GM12872 (cell line): ENCODE measurements around the gene GSTM5.
"Not testable (repeated sequence)": the region's sequence is repeated elsewhere in the genome, so short reads cannot be mapped to it uniquely, and the experiment has no call there.

Experiments
- TF ChIP-seq, protein P1 (sequence below): IDR thresholded peaks from 3 replicates; pipeline ENCODE4 v1.5.1; 2011; ENCODE audit warnings: low read depth, mild to moderate bottlenecking, low read length, moderate library complexity; ENCODE audit not compliant: insufficient read depth

The GSTM5 gene

DNA sequence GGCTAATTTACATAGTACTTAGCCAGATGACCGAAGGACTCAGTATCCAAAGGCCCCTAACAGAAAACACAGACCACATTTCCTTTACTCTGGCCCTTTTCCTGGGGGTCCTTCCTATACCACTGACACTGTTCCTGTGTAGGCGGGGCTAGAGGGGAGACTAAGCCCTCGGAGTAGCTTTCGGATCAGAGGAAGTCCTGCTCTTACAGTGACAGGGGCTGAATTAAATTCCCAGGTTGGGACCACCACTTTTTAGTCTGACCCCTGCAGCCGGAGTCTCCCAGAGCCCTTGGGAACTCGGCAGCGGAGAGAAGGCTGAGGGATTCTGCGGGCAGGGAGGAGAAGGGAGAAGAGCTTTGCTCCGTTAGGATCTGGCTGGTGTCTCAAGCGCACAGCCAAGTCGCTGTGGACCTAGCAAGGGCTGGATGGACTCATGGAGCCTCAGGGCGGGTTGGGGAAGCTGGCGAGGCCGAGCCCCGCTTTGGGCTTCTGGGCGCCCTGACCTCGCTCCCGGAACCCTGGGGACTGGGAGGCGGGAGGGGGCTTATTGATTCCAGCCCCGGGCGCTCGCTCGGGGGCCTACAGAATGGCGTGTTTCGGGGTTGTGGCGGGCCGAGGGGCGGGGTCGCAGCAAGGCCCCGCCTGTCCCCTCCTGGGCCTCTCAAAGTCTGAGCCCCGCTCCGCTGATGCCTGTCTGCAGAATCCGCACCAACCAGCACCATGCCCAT lies at the start of gene GSTM5:
GSTM5 (plus strand) TSS at position 659 of the 728 bp plus-strand sequence; CDS start at position 721, 62 bp downstream.
- TF ChIP-seq, protein P1, sequence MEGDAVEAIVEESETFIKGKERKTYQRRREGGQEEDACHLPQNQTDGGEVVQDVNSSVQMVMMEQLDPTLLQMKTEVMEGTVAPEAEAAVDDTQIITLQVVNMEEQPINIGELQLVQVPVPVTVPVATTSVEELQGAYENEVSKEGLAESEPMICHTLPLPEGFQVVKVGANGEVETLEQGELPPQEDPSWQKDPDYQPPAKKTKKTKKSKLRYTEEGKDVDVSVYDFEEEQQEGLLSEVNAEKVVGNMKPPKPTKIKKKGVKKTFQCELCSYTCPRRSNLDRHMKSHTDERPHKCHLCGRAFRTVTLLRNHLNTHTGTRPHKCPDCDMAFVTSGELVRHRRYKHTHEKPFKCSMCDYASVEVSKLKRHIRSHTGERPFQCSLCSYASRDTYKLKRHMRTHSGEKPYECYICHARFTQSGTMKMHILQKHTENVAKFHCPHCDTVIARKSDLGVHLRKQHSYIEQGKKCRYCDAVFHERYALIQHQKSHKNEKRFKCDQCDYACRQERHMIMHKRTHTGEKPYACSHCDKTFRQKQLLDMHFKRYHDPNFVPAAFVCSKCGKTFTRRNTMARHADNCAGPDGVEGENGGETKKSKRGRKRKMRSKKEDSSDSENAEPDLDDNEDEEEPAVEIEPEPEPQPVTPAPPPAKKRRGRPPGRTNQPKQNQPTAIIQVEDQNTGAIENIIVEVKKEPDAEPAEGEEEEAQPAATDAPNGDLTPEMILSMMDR: not testable (repeated sequence)

DNA sequence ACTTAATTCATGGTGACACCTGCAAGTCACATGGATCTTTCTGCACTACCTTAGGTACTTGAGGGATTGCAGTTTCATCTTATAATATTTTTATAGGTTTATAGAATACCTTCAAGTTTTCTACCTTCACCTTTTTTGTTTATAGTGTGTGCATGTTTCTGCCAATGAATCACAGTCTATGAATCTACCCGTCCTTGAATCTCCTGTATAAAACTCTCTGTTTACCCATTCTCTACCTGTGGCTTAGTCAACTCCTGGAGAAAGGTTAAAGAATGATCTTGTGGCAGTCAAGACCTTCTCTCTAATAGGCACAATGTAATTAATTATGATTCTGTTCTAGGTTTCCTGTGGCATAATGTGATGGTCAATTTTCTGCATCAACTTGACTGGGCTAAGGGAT lies 47.4 kb upstream of the GSTM5 start:
- TF ChIP-seq, protein P1: no peak

DNA sequence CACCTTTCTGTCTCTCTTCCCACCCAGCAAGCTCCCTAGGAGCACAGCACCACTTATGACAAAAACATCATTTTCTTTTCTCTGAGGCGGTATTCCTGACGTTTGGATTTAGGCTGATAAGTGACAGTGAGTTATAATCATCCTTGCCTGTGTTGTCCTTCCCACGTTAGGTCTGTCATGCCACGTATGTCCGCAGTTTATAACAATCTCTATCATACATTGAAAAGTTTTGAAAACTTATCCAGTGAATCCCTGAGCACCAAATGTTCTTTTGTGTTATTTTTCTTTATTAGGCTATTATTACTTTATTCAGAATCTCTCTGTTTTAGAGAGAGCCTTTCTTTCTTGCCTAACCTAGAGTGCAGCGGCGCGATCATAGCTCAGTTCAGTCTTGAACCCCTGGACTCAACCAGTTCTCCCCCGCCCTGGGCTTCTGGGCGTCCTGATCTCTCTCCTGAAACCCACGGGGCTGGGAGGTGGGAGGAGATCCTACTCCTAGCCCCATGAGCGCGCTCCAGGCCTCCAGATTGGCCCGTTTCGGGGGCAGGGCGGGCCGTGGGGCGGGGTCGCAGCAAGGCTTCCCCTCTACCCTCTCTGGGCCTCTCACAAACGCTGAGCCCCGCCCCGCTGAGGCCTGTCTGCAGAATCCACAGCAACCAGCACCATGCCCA lies 44.5 kb upstream of the GSTM5 start, which contains the start of gene GSTM2:
GSTM2 (plus strand) TSS at position 606 of the 671 bp plus-strand sequence; CDS start at position 665, 59 bp downstream.
- TF ChIP-seq, protein P1: no peak

DNA sequence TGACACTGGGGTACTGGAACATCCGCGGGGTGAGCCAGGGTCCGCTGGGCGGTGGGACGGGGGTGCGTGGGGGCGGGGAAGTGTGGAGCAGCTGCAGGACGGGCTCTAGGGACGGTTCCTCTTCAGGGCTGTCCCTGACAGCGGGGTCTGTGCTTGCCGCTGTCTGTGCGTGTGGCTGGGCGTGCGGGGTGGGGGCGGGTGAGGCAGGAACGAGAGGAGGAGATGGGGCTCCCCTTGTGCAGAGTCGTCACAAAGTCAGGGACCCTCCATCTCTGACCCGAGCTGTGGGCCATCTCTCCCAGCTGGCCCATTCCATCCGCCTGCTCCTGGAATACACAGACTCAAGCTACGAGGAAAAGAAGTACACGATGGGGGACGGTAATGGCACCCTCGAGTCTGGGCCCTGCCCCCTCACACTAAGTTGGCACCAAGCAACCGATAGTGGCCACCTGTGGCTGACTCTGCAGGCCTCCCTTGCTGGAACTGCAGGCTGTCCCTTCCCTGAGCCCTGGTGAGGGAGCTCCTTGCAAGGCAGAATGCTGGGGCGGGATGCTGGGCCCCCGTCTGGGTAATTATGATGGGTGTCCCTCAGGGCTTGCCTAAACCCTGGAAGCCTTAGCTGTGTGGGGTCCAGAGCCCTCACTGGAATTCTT lies 43.8 kb upstream of the GSTM5 start:
- TF ChIP-seq, protein P1: no peak

DNA sequence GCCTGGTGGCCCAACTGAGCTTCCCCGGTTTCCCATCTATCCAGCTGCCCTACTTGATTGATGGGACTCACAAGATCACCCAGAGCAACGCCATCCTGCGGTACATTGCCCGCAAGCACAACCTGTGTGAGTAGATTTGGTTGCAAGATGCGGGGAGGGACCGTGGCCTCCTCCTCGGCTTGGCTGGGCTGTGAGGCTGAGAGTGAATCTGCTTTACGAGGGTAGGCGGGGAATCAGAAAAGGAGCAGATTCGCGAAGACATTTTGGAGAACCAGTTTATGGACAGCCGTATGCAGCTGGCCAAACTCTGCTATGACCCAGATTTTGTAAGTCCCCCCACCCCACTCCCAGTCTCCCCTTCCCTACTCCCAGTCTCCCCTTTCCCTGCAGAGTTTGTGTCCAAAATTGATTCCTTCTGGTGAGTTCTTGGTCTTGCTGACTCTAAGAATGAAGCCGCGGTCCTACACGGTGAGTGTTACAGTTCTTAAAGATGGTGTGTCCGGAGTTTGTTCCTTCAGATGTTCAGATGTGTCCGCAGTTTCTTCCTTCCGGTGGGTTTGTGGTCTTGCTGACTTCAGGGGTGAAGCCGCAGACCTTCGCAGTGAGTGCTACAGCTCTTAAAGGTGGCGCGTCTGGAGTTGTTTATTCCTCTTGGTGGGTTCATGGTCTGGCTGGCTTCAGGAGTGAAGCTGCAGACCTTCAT lies 42.7 kb upstream of the GSTM5 start:
- TF ChIP-seq, protein P1: no peak

DNA sequence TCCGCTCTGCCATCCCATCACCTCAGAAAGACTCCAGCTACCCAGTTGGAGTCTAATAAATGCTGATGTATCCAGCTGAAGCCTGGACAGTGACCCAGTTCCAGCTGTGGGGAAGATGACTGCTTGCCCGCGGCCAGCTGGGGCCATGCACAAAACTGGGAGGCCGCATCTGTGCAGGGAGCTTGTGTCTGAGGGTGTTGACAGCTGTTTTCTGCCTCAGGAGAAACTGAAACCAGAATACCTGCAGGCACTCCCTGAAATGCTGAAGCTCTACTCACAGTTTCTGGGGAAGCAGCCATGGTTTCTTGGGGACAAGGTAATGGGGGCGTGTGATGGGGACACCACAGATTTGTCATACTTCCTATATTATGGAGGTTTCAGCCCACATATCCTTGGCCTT lies 41.0 kb upstream of the GSTM5 start:
- TF ChIP-seq, protein P1: no peak

DNA sequence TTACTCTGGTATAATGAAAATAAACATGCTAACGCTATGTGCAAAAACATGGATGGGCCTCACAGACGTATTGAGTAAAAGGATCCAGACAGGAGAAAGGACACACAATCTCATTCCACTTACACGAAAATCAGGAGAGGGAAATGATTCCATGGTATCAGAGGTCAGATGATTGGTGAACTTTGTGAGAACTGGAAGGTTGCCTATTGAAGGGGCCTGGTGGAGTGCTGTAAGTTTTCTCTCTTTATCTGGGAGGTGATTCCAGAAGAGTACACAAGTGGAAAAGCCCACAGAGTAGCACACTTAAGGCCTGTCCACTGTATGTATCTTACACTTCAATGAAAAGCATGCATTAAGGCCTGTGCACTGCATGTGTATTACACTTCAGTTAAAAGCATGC lies 34.6 kb upstream of the GSTM5 start:
- TF ChIP-seq, protein P1: no peak
